ENCODE measurements around the gene MYDGF. TPM values are rescaled to one million over a fixed set of nuclear protein-coding genes. Genes with fewer than 3 reads are reported as not detected.
"Not testable (repeated sequence)": the region's sequence is repeated elsewhere in the genome, so short reads cannot be mapped to it uniquely, and the experiment has no call there.

The MYDGF gene
- total RNA-seq, 6 experiments from 2014 or later: 266 to 322 (median 283) TPM

- no peaks in the 10 kb centered on the region; the same call in 1 of the 2 replicates for H3K27me3 Mint-ChIP-seq (ENCODE audit: insufficient read depth)
- no peak for DNase-seq
- peaks cover 31% of the 10 kb centered on the region for H3K36me3 Mint-ChIP-seq (ENCODE audit: low read depth)
- no peak overlapping the region for H3K27ac Mint-ChIP-seq
- H3K4me1 Mint-ChIP-seq (ENCODE audit: low read depth): no peaks in the 10 kb centered on the region
- no peak for TF ChIP-seq CTCF (IDR thresholded peaks at IDR 0.05)
- no peaks in the 10 kb centered on the region for H3K9me3 Mint-ChIP-seq
- no peak overlapping the region for H3K4me3 Mint-ChIP-seq
These were observed 12.5 kb upstream of the MYDGF start for GRCh38 chr19:4682417-4683200.

GRCh38 chr19:4680021-4680420 lies 9.9 kb upstream of the MYDGF start:
- not testable (repeated sequence) for H3K27ac Mint-ChIP-seq; DNase-seq; H3K27me3 Mint-ChIP-seq (ENCODE audit: insufficient read depth); H3K4me1 Mint-ChIP-seq (ENCODE audit: low read depth); H3K4me3 Mint-ChIP-seq; H3K9me3 Mint-ChIP-seq
- H3K36me3 Mint-ChIP-seq (ENCODE audit: low read depth): peaks cover 31% of the 10 kb centered on the region

GRCh38 chr19:4678881-4679790 lies 9.0 kb upstream of the MYDGF start:
- H3K9me3 Mint-ChIP-seq: no peaks in the 10 kb centered on the region
- no peak overlapping the region for H3K4me3 Mint-ChIP-seq
- TF ChIP-seq CTCF (IDR thresholded peaks at IDR 0.05): no peak
- no peak for DNase-seq
- H3K4me1 Mint-ChIP-seq (ENCODE audit: low read depth): no peaks in the 10 kb centered on the region
- H3K27me3 Mint-ChIP-seq (ENCODE audit: insufficient read depth): peaks cover 3% of the 10 kb centered on the region
- H3K27ac Mint-ChIP-seq: no peak overlapping the region
- peaks cover 29% of the 10 kb centered on the region for H3K36me3 Mint-ChIP-seq (ENCODE audit: low read depth)

- Mint-ChIP-seq H3K36me3 (ENCODE audit: low read depth) (peaks cover 22% of the 10 kb centered on the region), H3K4me3 (no peak overlapping the region), H3K27me3 (ENCODE audit: insufficient read depth) (peaks cover 3% of the 10 kb centered on the region), H3K27ac (no peak overlapping the region), H3K4me1 (ENCODE audit: low read depth) (no peaks in the 10 kb centered on the region), H3K9me3 (no peaks in the 10 kb centered on the region)
- DNase-seq: no peak
- TF ChIP-seq CTCF (IDR thresholded peaks at IDR 0.05): peak; percentile 75
These were observed 7.0 kb upstream of the MYDGF start for GRCh38 chr19:4676955-4677731.

GRCh38 chr19:4675346-4675745 lies 5.2 kb upstream of the MYDGF start:
- Mint-ChIP-seq H3K27me3 (ENCODE audit: insufficient read depth) (peaks cover 3% of the 10 kb centered on the region), H3K27ac (no peak overlapping the region), H3K4me1 (ENCODE audit: low read depth) (peaks cover 8% of the 10 kb centered on the region), H3K36me3 (ENCODE audit: low read depth) (peaks cover 18% of the 10 kb centered on the region), H3K4me3 (no peak overlapping the region), H3K9me3 (no peaks in the 10 kb centered on the region)
- TF ChIP-seq CTCF (IDR thresholded peaks at IDR 0.05): no peak
- DNase-seq: no peak

Data from HFFc6 (cell line).